Liver (tissue), 9 donors: ENCODE results near the gene BTF3L4. TPM values are rescaled to one million over a fixed set of nuclear protein-coding genes. Genes with fewer than 3 reads are reported as not detected.

Source experiments
- DNase-seq: peaks from one replicate; pipeline ENCODE4 v3.0.0-alpha.2; 2017; ENCODE audit warnings: low spot score
- H3K27ac ChIP-seq, 2 donors: one replicate each; pipeline ENCODE4 v1.7.0; 2013; ENCODE audit warnings: inconsistent platforms in 2 of 2, low read length in 2 of 2, control low read depth in 1 of 2, low read depth in 1 of 2, mild to moderate bottlenecking in 1 of 2
- H3K27me3 ChIP-seq, 4 donors: one replicate each; pipeline versions ENCODE4 v1.6.1 to v1.7.0; 2013; ENCODE audit warnings: low read length in 3 of 4, inconsistent platforms in 1 of 4, mild to moderate bottlenecking in 1 of 4, moderate library complexity in 1 of 4; ENCODE audit not compliant: control insufficient read depth in 4 of 4, insufficient read depth in 4 of 4
- H3K36me3 ChIP-seq, 4 donors: one replicate each; pipeline versions ENCODE4 v1.6.1 to v1.7.0; 2013; ENCODE audit warnings: low read length in 3 of 4, mild to moderate bottlenecking in 3 of 4, low read depth in 1 of 4, moderate library complexity in 1 of 4; ENCODE audit not compliant: control insufficient read depth in 4 of 4, insufficient read depth in 3 of 4
- H3K4me1 ChIP-seq, 4 donors: one replicate each; pipeline versions ENCODE4 v1.6.1 to v1.7.0; 2013; ENCODE audit warnings: low read length in 3 of 4, mild to moderate bottlenecking in 3 of 4, moderate library complexity in 1 of 4; ENCODE audit not compliant: control insufficient read depth in 4 of 4, insufficient read depth in 4 of 4
- H3K4me3 ChIP-seq, 3 donors: one replicate each; pipeline versions ENCODE4 v1.6.1 to v1.7.0; 2013; ENCODE audit warnings: low read length in 3 of 3, control low read depth in 1 of 3, low read depth in 1 of 3, mild to moderate bottlenecking in 1 of 3
- H3K9ac ChIP-seq, 2 donors: one replicate each; pipeline ENCODE4 v1.7.0; 2013; ENCODE audit warnings: low read length in 2 of 2, mild to moderate bottlenecking in 2 of 2, moderate library complexity in 2 of 2, control low read depth in 1 of 2, low read depth in 1 of 2
- H3K9me3 ChIP-seq, 4 donors: one replicate each; pipeline versions ENCODE4 v1.6.1 to v1.7.0; 2013; ENCODE audit warnings: low read length in 3 of 4; ENCODE audit not compliant: control insufficient read depth in 4 of 4
- CTCF ChIP-seq: fragments of 150-350 bp; IDR thresholded peaks from 2 replicates; pipeline ENCODE4 v1.5.1; 2017; ENCODE audit warnings: improper control_type of control experiment, low read depth, low read length; ENCODE audit not compliant: missing input control
- EGR1 ChIP-seq, 2 donors: IDR thresholded peaks; 2 replicates each; pipeline ENCODE4 v1.6.1; 2016 to 2018; ENCODE audit warnings: antibody characterized with exemption in 2 of 2, low read depth in 2 of 2
- FOXA1 ChIP-seq: IDR thresholded peaks from 2 replicates; pipeline ENCODE4 v1.6.1; 2016; ENCODE audit warnings: antibody characterized with exemption
- FOXA2 ChIP-seq: IDR thresholded peaks from 2 replicates; pipeline ENCODE4 v1.6.1; 2016; ENCODE audit warnings: antibody characterized with exemption
- GABPA ChIP-seq, 2 donors: IDR thresholded peaks in 1 of 2; conservative IDR thresholded peaks in 1 of 2; 2 replicates each; pipeline ENCODE4 v1.6.1; 2016; ENCODE audit warnings: antibody characterized with exemption in 2 of 2, mild to moderate bottlenecking in 1 of 2, moderate library complexity in 1 of 2
- HNF4A ChIP-seq, 2 donors: conservative IDR thresholded peaks; 2 replicates each; pipeline ENCODE4 v1.6.1; 2016; ENCODE audit warnings: antibody characterized with exemption in 2 of 2, mild to moderate bottlenecking in 2 of 2
- JUND ChIP-seq, 2 donors: IDR thresholded peaks; 2 replicates each; pipeline ENCODE4 v1.6.1; 2016; ENCODE audit warnings: antibody characterized with exemption in 2 of 2
- MAX ChIP-seq: IDR thresholded peaks from 2 replicates; pipeline ENCODE4 v1.6.1; 2016; ENCODE audit warnings: antibody characterized with exemption
- RAD21 ChIP-seq, 2 donors: IDR thresholded peaks; 2 replicates each; pipeline ENCODE4 v1.6.1; 2016; ENCODE audit warnings: antibody characterized with exemption in 2 of 2, mild to moderate bottlenecking in 2 of 2
- REST ChIP-seq: IDR thresholded peaks from 2 replicates; pipeline ENCODE4 v1.6.1; 2016; ENCODE audit warnings: antibody characterized with exemption, mild to moderate bottlenecking
- RXRA ChIP-seq, 2 donors: IDR thresholded peaks; 2 replicates each; pipeline ENCODE4 v1.6.1; 2017 to 2018; ENCODE audit warnings: antibody characterized with exemption in 2 of 2, mild to moderate bottlenecking in 1 of 2
- SP1 ChIP-seq: IDR thresholded peaks from 2 replicates; pipeline ENCODE4 v1.6.1; 2018; ENCODE audit warnings: antibody characterized with exemption, mild to moderate bottlenecking
- TAF1 ChIP-seq: conservative IDR thresholded peaks from 2 replicates; pipeline ENCODE4 v1.6.1; 2016; ENCODE audit warnings: antibody characterized with exemption, mild to moderate bottlenecking
- YY1 ChIP-seq: IDR thresholded peaks from 2 replicates; pipeline ENCODE4 v1.6.1; 2016; ENCODE audit warnings: antibody characterized with exemption, mild to moderate bottlenecking
- ZBTB33 ChIP-seq: IDR thresholded peaks from 2 replicates; pipeline ENCODE4 v1.6.1; 2016; ENCODE audit warnings: antibody characterized with exemption
- WGBS: extraction: QIAGEN DNeasy Blood & Tissue Kit; methylation state at CpG from one replicate; pipeline ENCODE4 v1.1.7; 2013; 5-methylcytosine and 5-hydroxymethylcytosine counted together
- polyA plus RNA-seq, 2 donors: library from polyadenylated mRNA; stranded (reverse) in 1 of 2; unstranded in 1 of 2; fragments of 200-250 nt in 1 of 2; fragments of >200 nt in 1 of 2; fragmentation: Nextera tagmentation in 1 of 2; extraction: Ambion mirVana in 1 of 2; gene quantifications; one replicate each; pipeline versions ENCODE4 v1.2.1 to v1.2.3, GENCODE V29; 2013 to 2015
- total RNA-seq, 2 donors: library from RNA; depleted of rRNA; stranded (reverse); fragments of >200 nt; gene quantifications; one replicate each; pipeline ENCODE4 v1.2.3, GENCODE V29; 2014
- donor health status: healthy.
- donor health status: healthy.
- donor health status: healthy.
- donor health status: healthy.
- donor health status: healthy.

Gene BTF3L4
- total and polyA plus RNA-seq, 4 donors, result 13.4 to 33.3 (median 18.5) TPM

- no peak overlapping the region for H3K4me3 ChIP-seq
- H3K9ac ChIP-seq, result no peak overlapping the region
- no peak for DNase-seq
- H3K9me3 ChIP-seq, result no peaks in the 10 kb centered on the region
- no peaks in the 10 kb centered on the region for H3K27me3 ChIP-seq
- WGBS, result 76% methylated on average over 5 of the region's 5 CpGs
- H3K27ac ChIP-seq, result no peak overlapping the region
- H3K4me1 ChIP-seq, result peaks cover 6 to 16% (median 11%) of the 10 kb centered on the region in 4 donors
- TF ChIP-seq FOXA2 (peak; percentile 45), GABPA (IDR thresholded peaks at IDR 0.05 in 1 of 2, conservative IDR thresholded peaks at IDR 0.05 in 1 of 2) (peak in 1 of 2 donors; percentile 15), REST (no peak), RAD21 (IDR thresholded peaks at IDR 0.05) (peak in 1 of 2 donors; percentile 14), ZBTB33 (no peak), SP1 (peak; percentile 39), RXRA (IDR thresholded peaks at IDR 0.05) (peak; percentile 32 to 41), HNF4A (conservative IDR thresholded peaks at IDR 0.05) (peak in 1 of 2 donors; percentile 49), JUND (IDR thresholded peaks at IDR 0.05) (no peak)
- peaks cover 2 to 12% (median 8%) of the 10 kb centered on the region in 4 donors for H3K36me3 ChIP-seq
Measured at GRCh38 chr1:52037402-52037814, 18.7 kb upstream of the BTF3L4 start.

GRCh38 chr1:52037909-52038308, 18.2 kb upstream of the BTF3L4 start:
- peaks cover 2 to 12% (median 8%) of the 10 kb centered on the region in 4 donors for H3K36me3 ChIP-seq
- 93% methylated on average over 1 of the region's 1 CpG for WGBS

More at GRCh38 chr1:52037909-52038308, 18.2 kb upstream of the BTF3L4 start:
- no peak for DNase-seq
- Histone ChIP-seq H3K9me3 (no peaks in the 10 kb centered on the region), H3K9ac (no peak overlapping the region), H3K4me3 (no peak overlapping the region), H3K27ac (no peak overlapping the region), H3K4me1 (peaks cover 6 to 12% (median 7%) of the 10 kb centered on the region in 4 donors), H3K27me3 (no peaks in the 10 kb centered on the region)
- TF ChIP-seq REST, result no peak
- no peak for TF ChIP-seq EGR1 (IDR thresholded peaks at IDR 0.05; ENCODE audit: low read depth in 2 of 2)
- no peak for TF ChIP-seq RAD21 (IDR thresholded peaks at IDR 0.05)
- TF ChIP-seq ZBTB33, result no peak
- no peak for TF ChIP-seq CTCF
- TF ChIP-seq FOXA1, result no peak
- no peak for TF ChIP-seq YY1
- no peak for TF ChIP-seq GABPA (IDR thresholded peaks at IDR 0.05 in 1 of 2, conservative IDR thresholded peaks at IDR 0.05 in 1 of 2)
- TF ChIP-seq TAF1, result no peak
- no peak for TF ChIP-seq MAX
- TF ChIP-seq SP1, result no peak
